Mucosa of descending colon (tissue), 3 donors: ENCODE data around the gene AKAP6. TPM values are rescaled to one million over a fixed set of nuclear protein-coding genes. Genes with fewer than 3 reads are reported as not detected.

Experiments used
- ATAC-seq: fragments of 200-7000 bp; cut with Tn5 transposase; one replicate; pipeline ENCODE4 v1.9.1; 2020; ENCODE audit warnings: mild to moderate bottlenecking, moderate library complexity
- DNase-seq, 3 donors: peaks; one replicate each; pipeline ENCODE4 v3.0.0-alpha.2; 2020
- H3K36me3 ChIP-seq: fragments of 200-600 bp; one replicate; pipeline ENCODE4 v1.8.0; 2021; ENCODE audit warnings: low read depth, mild to moderate bottlenecking
- H3K4me1 ChIP-seq: fragments of 200-600 bp; one replicate; pipeline ENCODE4 v1.8.0; 2021; ENCODE audit warnings: low read depth, mild to moderate bottlenecking
- H3K4me3 ChIP-seq: fragments of 200-600 bp; one replicate; pipeline ENCODE4 v1.8.0; 2021; ENCODE audit warnings: mild to moderate bottlenecking
- H3K9me3 ChIP-seq: fragments of 200-600 bp; one replicate; pipeline ENCODE4 v1.8.0; 2021; ENCODE audit warnings: mild to moderate bottlenecking
- intact Hi-C, 2 donors: fragments of 100-400 bp; cut with DNase I in 1 of 2; cut with micrococcal nuclease in 1 of 2; formaldehyde crosslinking; loops; one replicate each; pipeline versions ENCODE4 v1.11.0 to v1.11.1; 2022; cut with DNase I, micrococcal nuclease
- total RNA-seq, 3 donors: library from RNA; stranded (reverse); fragmentation: NEBNext Ultra II Directional in 2 of 3; extraction: Animal tissue kit (Norgen Biotek cat#: 25700) in 2 of 3; gene quantifications; one replicate each; pipeline versions ENCODE4 v1.2.1 to v1.2.4, GENCODE V29; 2021 to 2023
- TF ChIP-seq, protein P1 (sequence below): fragments of 200-600 bp; IDR thresholded peaks from one replicate; pipeline ENCODE4 v1.8.0; 2022; ENCODE audit warnings: antibody characterized with exemption, mild to moderate bottlenecking
- donor health status: DM: no; HTN: no; CAD: no; lungs with moderate emphysema.
- donor health status: DM: no; HTN: no; CAD: no.
- donor health status: DM: no; HTN: yes; CAD: no.

The AKAP6 gene
- total RNA-seq, 3 donors from 2014 or later, result 4.2 to 30.8 (median 5.4) TPM

DNA sequence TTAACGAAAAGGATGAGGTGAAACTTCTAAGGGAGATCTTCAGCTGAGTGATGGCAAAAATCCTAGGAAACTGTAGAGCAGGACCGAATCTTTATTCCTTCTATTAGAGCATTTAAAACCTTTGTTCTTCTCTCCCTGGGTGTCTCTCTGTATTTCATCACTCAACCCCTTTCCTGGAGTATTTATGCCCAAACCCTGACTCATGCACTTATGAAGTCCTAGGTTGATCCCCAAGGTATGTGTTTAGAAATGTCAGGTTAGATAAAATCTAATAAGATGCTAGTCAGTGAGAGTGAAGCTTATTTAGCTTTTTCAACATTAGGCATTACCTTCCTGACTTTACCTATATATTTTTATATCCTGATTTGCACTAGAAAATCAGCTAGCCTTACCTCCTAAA, 369.7 kb downstream of the AKAP6 start:
- H3K4me1 ChIP-seq, result no peaks in the 10 kb centered on the region
- H3K36me3 ChIP-seq, result no peaks in the 10 kb centered on the region
- intact Hi-C loops, result no loop called here
- DNase-seq (no peak), ATAC-seq (no peak)
- no peak overlapping the region for H3K4me3 ChIP-seq
- H3K9me3 ChIP-seq, result no peaks in the 10 kb centered on the region
- TF ChIP-seq, protein P1, sequence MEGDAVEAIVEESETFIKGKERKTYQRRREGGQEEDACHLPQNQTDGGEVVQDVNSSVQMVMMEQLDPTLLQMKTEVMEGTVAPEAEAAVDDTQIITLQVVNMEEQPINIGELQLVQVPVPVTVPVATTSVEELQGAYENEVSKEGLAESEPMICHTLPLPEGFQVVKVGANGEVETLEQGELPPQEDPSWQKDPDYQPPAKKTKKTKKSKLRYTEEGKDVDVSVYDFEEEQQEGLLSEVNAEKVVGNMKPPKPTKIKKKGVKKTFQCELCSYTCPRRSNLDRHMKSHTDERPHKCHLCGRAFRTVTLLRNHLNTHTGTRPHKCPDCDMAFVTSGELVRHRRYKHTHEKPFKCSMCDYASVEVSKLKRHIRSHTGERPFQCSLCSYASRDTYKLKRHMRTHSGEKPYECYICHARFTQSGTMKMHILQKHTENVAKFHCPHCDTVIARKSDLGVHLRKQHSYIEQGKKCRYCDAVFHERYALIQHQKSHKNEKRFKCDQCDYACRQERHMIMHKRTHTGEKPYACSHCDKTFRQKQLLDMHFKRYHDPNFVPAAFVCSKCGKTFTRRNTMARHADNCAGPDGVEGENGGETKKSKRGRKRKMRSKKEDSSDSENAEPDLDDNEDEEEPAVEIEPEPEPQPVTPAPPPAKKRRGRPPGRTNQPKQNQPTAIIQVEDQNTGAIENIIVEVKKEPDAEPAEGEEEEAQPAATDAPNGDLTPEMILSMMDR, result no peak

DNA sequence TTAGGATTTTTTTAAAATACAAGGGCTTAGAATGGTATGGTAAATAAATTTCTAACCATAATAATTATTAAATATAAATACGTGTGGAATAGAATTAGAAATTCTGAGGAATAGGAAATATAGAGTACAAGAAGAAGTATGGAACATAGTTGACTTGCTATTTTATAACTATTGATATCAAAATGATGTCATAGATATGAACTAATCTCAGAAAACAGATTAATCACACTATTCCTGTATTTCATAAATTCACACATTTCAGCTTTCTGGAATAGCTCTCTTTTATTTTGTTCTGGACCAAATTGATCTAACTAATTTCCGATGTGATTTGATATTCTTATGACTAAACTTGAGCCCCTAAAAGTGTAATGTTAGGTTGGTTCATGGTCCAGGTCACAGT, 372.4 kb downstream of the AKAP6 start:
- intact Hi-C loops, result no loop called here
- no peaks in the 10 kb centered on the region for H3K36me3 ChIP-seq
- H3K4me3 ChIP-seq, result no peak overlapping the region
- DNase-seq (no peak), ATAC-seq (no peak)
- no peaks in the 10 kb centered on the region for H3K9me3 ChIP-seq
- H3K4me1 ChIP-seq, result no peaks in the 10 kb centered on the region
- TF ChIP-seq, protein P1, result no peak

DNA sequence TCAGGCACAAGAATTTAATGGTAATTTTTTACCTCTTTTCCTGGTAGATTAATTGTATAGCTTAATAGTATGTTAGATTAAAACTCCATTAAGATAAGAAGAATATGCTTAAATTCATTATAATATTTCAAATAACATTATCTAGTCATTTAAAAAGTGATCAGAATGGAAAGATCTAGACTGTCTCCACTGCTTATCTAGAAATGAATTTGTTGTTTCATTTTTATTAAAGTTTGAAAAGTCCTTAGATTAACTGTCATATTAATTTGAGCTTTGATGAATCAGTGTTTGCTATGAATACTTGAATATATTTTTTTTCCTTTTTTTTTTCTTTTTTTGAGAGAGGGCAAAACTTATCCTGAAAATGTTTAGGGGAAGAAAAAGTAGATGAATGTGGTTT, 373.0 kb downstream of the AKAP6 start:
- no peaks in the 10 kb centered on the region for H3K36me3 ChIP-seq
- intact Hi-C loops, result no loop called here
- TF ChIP-seq, protein P1, result no peak

DNA sequence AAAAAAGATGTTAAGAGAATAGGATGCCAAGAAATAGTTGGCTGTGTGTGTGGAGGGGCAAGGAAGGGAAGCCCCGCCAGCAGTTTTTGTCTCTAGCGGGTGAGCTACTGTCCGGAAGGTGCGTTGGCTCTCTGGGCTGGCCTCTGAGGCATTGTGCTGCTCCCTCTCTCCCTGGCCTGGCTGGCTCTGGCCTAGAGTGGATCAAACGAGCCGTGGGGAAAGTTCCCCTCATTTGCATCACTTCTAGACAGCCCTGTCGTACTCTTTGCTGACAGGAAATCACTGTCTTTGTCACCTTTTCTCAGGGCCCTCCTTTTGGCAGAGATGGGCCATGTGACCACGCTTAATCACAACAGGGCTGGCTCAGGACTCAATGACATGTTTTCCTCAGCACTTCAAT, 373.5 kb downstream of the AKAP6 start:
- Histone ChIP-seq H3K9me3 (no peaks in the 10 kb centered on the region), H3K36me3 (no peaks in the 10 kb centered on the region), H3K4me1 (no peaks in the 10 kb centered on the region), H3K4me3 (no peak overlapping the region)
- TF ChIP-seq, protein P1, result no peak
- intact Hi-C loops, result no loop called here
- peak; percentile 23 for ATAC-seq
- DNase-seq, result peak in 1 of 3 donors; percentile 48

More for the DNA sequence above, 373.0 kb downstream of the AKAP6 start:
- ATAC-seq (no peak), DNase-seq (no peak)
- Histone ChIP-seq H3K4me3 (no peak overlapping the region), H3K9me3 (no peaks in the 10 kb centered on the region), H3K4me1 (no peaks in the 10 kb centered on the region)

DNA sequence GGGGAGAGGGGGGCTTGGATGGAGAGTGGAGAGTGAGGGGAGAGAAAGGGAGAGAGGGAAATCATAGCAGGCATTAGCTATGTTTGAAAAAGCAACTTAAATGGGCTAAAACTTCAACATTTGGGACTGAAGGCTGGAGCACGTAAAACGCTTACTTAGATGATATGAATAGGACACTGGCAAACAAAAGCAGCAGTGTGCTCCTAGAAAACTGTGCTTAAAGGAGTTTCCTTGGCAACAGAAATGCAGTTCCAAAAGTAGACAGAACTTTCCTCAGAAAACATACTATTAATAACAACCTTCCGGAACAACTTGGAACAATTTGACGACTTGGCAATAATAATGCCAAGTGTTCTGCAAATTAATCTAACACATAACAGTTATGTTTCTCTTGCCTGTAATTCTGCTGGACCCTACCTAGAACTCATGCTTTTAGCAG, 374.1 kb downstream of the AKAP6 start:
- no peak for DNase-seq
- intact Hi-C loops, result no loop called here
- ATAC-seq, result no peak
- no peaks in the 10 kb centered on the region for H3K36me3 ChIP-seq
- H3K4me1 ChIP-seq, result no peaks in the 10 kb centered on the region
- no peak overlapping the region for H3K4me3 ChIP-seq
- TF ChIP-seq, protein P1, result no peak
- H3K9me3 ChIP-seq, result no peaks in the 10 kb centered on the region
